Trophoblast cell (in vitro differentiated cells and primary cell): ENCODE data around the gene NPM3.

Experiments
- DNase-seq, 2 donors: peaks; one replicate each; pipeline ENCODE4 v3.0.0-alpha.2; 2016
- H2AFZ ChIP-seq: 2 replicates; pipeline ENCODE4 v1.6.1; 2013; ENCODE audit warnings: low read length, moderate library complexity, mild to moderate bottlenecking; ENCODE audit not compliant: insufficient read depth, poor library complexity
- H2AK5ac ChIP-seq: 2 replicates; pipeline ENCODE4 v1.6.1; 2013; ENCODE audit warnings: mild to moderate bottlenecking, low read length
- H2BK120ac ChIP-seq: 2 replicates; pipeline ENCODE4 v1.6.1; 2013; ENCODE audit warnings: low read length, mild to moderate bottlenecking, moderate library complexity; ENCODE audit not compliant: insufficient read depth, poor library complexity
- H2BK12ac ChIP-seq: 2 replicates; pipeline ENCODE4 v1.6.1; 2013; ENCODE audit warnings: mild to moderate bottlenecking, low read length, moderate library complexity
- H2BK5ac ChIP-seq: 2 replicates; pipeline ENCODE4 v1.6.1; 2013; ENCODE audit warnings: low read length, low read depth, moderate library complexity, mild to moderate bottlenecking; ENCODE audit not compliant: poor library complexity
- H3K14ac ChIP-seq: 2 replicates; pipeline ENCODE4 v1.6.1; 2013; ENCODE audit warnings: mild to moderate bottlenecking, low read length
- H3K18ac ChIP-seq: 2 replicates; pipeline ENCODE4 v1.6.1; 2013; ENCODE audit warnings: mild to moderate bottlenecking, low read length
- H3K23ac ChIP-seq: 2 replicates; pipeline ENCODE4 v1.6.1; 2013; ENCODE audit warnings: low read length
- H3K27ac ChIP-seq: 2 replicates; pipeline ENCODE4 v1.5.1; 2013; ENCODE audit warnings: low read depth, mild to moderate bottlenecking, inconsistent platforms, low read length, moderate library complexity
- H3K27me3 ChIP-seq: 2 replicates; pipeline ENCODE4 v1.6.1; 2013; ENCODE audit warnings: inconsistent platforms, mild to moderate bottlenecking, low read length, moderate library complexity; ENCODE audit not compliant: insufficient read depth
- H3K36me3 ChIP-seq, 2 experiments: 1 replicate in 1 of 2; 2 replicates in 1 of 2; pipeline ENCODE4 v1.6.1; 2013; ENCODE audit warnings: low read length in 2 of 2, mild to moderate bottlenecking in 2 of 2, moderate library complexity in 1 of 2; ENCODE audit not compliant: insufficient read depth in 2 of 2, control insufficient read depth in 1 of 2
- H3K4ac ChIP-seq: 2 replicates; pipeline ENCODE4 v1.6.1; 2013; ENCODE audit warnings: low read depth, mild to moderate bottlenecking, low read length, moderate library complexity
- H3K4me1 ChIP-seq, 2 experiments: 1 replicate in 1 of 2; 2 replicates in 1 of 2; pipeline ENCODE4 v1.6.1; 2013; ENCODE audit warnings: low read length in 2 of 2, mild to moderate bottlenecking in 2 of 2, moderate library complexity in 1 of 2; ENCODE audit not compliant: insufficient read depth in 2 of 2, control insufficient read depth in 1 of 2
- H3K4me2 ChIP-seq: 2 replicates; pipeline ENCODE4 v1.6.1; 2013; ENCODE audit warnings: inconsistent platforms, mild to moderate bottlenecking, low read length, moderate library complexity
- H3K4me3 ChIP-seq: 2 replicates; pipeline ENCODE4 v1.5.1; 2013; ENCODE audit warnings: mild to moderate bottlenecking, low read depth, low read length, inconsistent platforms
- H3K79me1 ChIP-seq: one replicate; pipeline ENCODE4 v1.6.1; 2013; ENCODE audit warnings: low read length
- H3K79me2 ChIP-seq: 2 replicates; pipeline ENCODE4 v1.6.1; 2013; ENCODE audit warnings: low read length, mild to moderate bottlenecking; ENCODE audit not compliant: control insufficient read depth, insufficient read depth, poor library complexity
- H3K9ac ChIP-seq: 2 replicates; pipeline ENCODE4 v1.6.1; 2013; ENCODE audit warnings: mild to moderate bottlenecking, low read length
- H3K9me3 ChIP-seq: 2 replicates; pipeline ENCODE4 v1.6.1; 2013; ENCODE audit warnings: low read depth, mild to moderate bottlenecking, control low read depth, inconsistent platforms, low read length; ENCODE audit not compliant: insufficient read depth
- H4K12ac ChIP-seq: 2 replicates; pipeline ENCODE4 v1.6.1; 2013; ENCODE audit warnings: low read depth, mild to moderate bottlenecking, low read length, moderate library complexity
- H4K8ac ChIP-seq: 2 replicates; pipeline ENCODE4 v1.6.1; 2013; ENCODE audit warnings: low read depth, mild to moderate bottlenecking, low read length, moderate library complexity
- H4K91ac ChIP-seq: one replicate; pipeline ENCODE4 v1.6.1; 2013; ENCODE audit warnings: low read depth, mild to moderate bottlenecking, low read length, moderate library complexity
- WGBS: extraction: QIAGEN DNeasy Blood & Tissue Kit; methylation state at CpG from one replicate; pipeline ENCODE4 v1.1.7; 2013; ENCODE audit warnings: missing lambda C conversion rate; ENCODE audit not compliant: insufficient read length, insufficient coverage; ENCODE audit errors: extremely low coverage; 5-methylcytosine and 5-hydroxymethylcytosine counted together

The NPM3 gene

GRCh38 chr10:101824736-101825135, 41.5 kb upstream of the NPM3 start:
- Histone ChIP-seq H2BK12ac (no peak overlapping the region), H2AFZ (no peak overlapping the region), H2BK120ac (no peak overlapping the region), H4K91ac (no peak overlapping the region), H4K12ac (no peak overlapping the region), H3K27ac (no peak overlapping the region), H3K27me3 (no peaks in the 10 kb centered on the region), H3K79me1 (no peaks in the 10 kb centered on the region), H3K18ac (no peak overlapping the region), H3K4ac (no peak overlapping the region), H2AK5ac (no peak overlapping the region), H3K14ac (no peak overlapping the region), H3K36me3 (peaks cover 0 to 8% of the 10 kb centered on the region in 2 experiments), H3K4me2 (no peak overlapping the region), H3K4me1 (peaks cover under 1 to 5% of the 10 kb centered on the region in 2 experiments), H3K9me3 (no peaks in the 10 kb centered on the region), H2BK5ac (no peak overlapping the region), H3K79me2 (no peaks in the 10 kb centered on the region), H4K8ac (no peak overlapping the region), H3K23ac (no peak overlapping the region), H3K4me3 (no peak overlapping the region), H3K9ac (no peak overlapping the region)
- DNase-seq = no peak
- WGBS = no CpG with 5 or more reads among the region's 2 CpGs

GRCh38 chr10:101818872-101819633, 35.8 kb upstream of the NPM3 start:
- peak overlapping the region; percentile 33 for H4K91ac ChIP-seq
- H2BK12ac ChIP-seq = no peak overlapping the region
- H3K9me3 ChIP-seq = no peaks in the 10 kb centered on the region
- peak overlapping the region; percentile 13 for H3K27ac ChIP-seq
- H3K27me3 ChIP-seq = no peaks in the 10 kb centered on the region
- no peak overlapping the region for H3K23ac ChIP-seq
- no peak overlapping the region for H2AK5ac ChIP-seq
- no peaks in the 10 kb centered on the region for H3K36me3 ChIP-seq
- peak overlapping the region; percentile 13 for H3K4me3 ChIP-seq
- no peak for DNase-seq
- H2AFZ ChIP-seq = peak overlapping the region; percentile 90
- peak overlapping the region; percentile 11 for H3K18ac ChIP-seq
- H3K4me2 ChIP-seq = peak overlapping the region; percentile 59
- H3K14ac ChIP-seq = peak overlapping the region; percentile 61
- WGBS = no CpG with 5 or more reads among the region's 14 CpGs
- H4K12ac ChIP-seq = no peak overlapping the region
- peaks cover 14% of the 10 kb centered on the region for H3K79me1 ChIP-seq
- H2BK120ac ChIP-seq = no peak overlapping the region
- H4K8ac ChIP-seq = peak overlapping the region; percentile 77
- H3K4ac ChIP-seq = peak overlapping the region; percentile 8
- peaks cover 5 to 7% of the 10 kb centered on the region in 2 experiments for H3K4me1 ChIP-seq
- H3K9ac ChIP-seq = no peak overlapping the region
- H2BK5ac ChIP-seq = no peak overlapping the region
- peaks cover 21% of the 10 kb centered on the region for H3K79me2 ChIP-seq

GRCh38 chr10:101818119-101818871, 35.0 kb upstream of the NPM3 start, which contains the start of gene OGA:
Gene OGA (minus strand): TSS chr10:101818444. CDS start chr10:101818022, 422 bp downstream.
- H3K4me1 ChIP-seq = peaks cover 5 to 7% of the 10 kb centered on the region in 2 experiments
- no peaks in the 10 kb centered on the region for H3K36me3 ChIP-seq
- peaks cover 21% of the 10 kb centered on the region for H3K79me2 ChIP-seq
- H3K27me3 ChIP-seq = no peaks in the 10 kb centered on the region
- peak within 1 kb of the TSS; percentile 77 for H3K4me2 ChIP-seq
- H3K79me1 ChIP-seq = peaks cover 14% of the 10 kb centered on the region
- DNase-seq = peak; percentile 98
- peak within 1 kb of the TSS; percentile 74 for H2BK120ac ChIP-seq
- peak within 1 kb of the TSS; percentile 82 for H4K8ac ChIP-seq
- H4K12ac ChIP-seq = peak within 1 kb of the TSS; percentile 45
- WGBS = no CpG with 5 or more reads among the region's 47 CpGs
- H2BK12ac ChIP-seq = no peak within 1 kb of the TSS
- H2AK5ac ChIP-seq = peak within 1 kb of the TSS; percentile 94
- peak within 1 kb of the TSS; percentile 90 for H2AFZ ChIP-seq
- no peaks in the 10 kb centered on the region for H3K9me3 ChIP-seq
- peak within 1 kb of the TSS; percentile 95 for H3K4me3 ChIP-seq
- H3K18ac ChIP-seq = peak within 1 kb of the TSS; percentile 93
- peak within 1 kb of the TSS; percentile 88 for H3K14ac ChIP-seq
- peak within 1 kb of the TSS; percentile 98 for H3K9ac ChIP-seq
- H2BK5ac ChIP-seq = peak within 1 kb of the TSS; percentile 90
- H3K27ac ChIP-seq = peak within 1 kb of the TSS; percentile 84
- H3K4ac ChIP-seq = peak within 1 kb of the TSS; percentile 99
- H4K91ac ChIP-seq = peak within 1 kb of the TSS; percentile 79
- H3K23ac ChIP-seq = no peak within 1 kb of the TSS

- H3K36me3 ChIP-seq = peaks cover 2% of the 10 kb centered on the region in 2 experiments
- H2BK5ac ChIP-seq = peak overlapping the region; percentile 90
- H3K4me2 ChIP-seq = peak overlapping the region; percentile 77
- H3K27me3 ChIP-seq = no peaks in the 10 kb centered on the region
- peaks cover 5 to 7% of the 10 kb centered on the region in 2 experiments for H3K4me1 ChIP-seq
- no peak overlapping the region for H2BK12ac ChIP-seq
- peak overlapping the region; percentile 85 for H3K14ac ChIP-seq
- peak overlapping the region; percentile 45 for H4K12ac ChIP-seq
- peak overlapping the region; percentile 79 for H4K91ac ChIP-seq
- H3K18ac ChIP-seq = peak overlapping the region; percentile 93
- no CpG with 5 or more reads among the region's 44 CpGs for WGBS
- no peak overlapping the region for H3K23ac ChIP-seq
- H3K4me3 ChIP-seq = peak overlapping the region; percentile 95
- peak overlapping the region; percentile 82 for H4K8ac ChIP-seq
- H3K27ac ChIP-seq = peak overlapping the region; percentile 84
- DNase-seq = peak; percentile 41 to 53
- H3K9me3 ChIP-seq = no peaks in the 10 kb centered on the region
- peaks cover 14% of the 10 kb centered on the region for H3K79me1 ChIP-seq
- peak overlapping the region; percentile 99 for H3K4ac ChIP-seq
- peak overlapping the region; percentile 74 for H2BK120ac ChIP-seq
- peak overlapping the region; percentile 98 for H3K9ac ChIP-seq
- H2AFZ ChIP-seq = peak overlapping the region; percentile 62
- H3K79me2 ChIP-seq = peaks cover 23% of the 10 kb centered on the region
- H2AK5ac ChIP-seq = peak overlapping the region; percentile 94
These were observed 34.3 kb upstream of the NPM3 start for GRCh38 chr10:101817337-101818118.
